Activated CD4-positive, alpha-beta T cell treated with anti-CD3 and anti-CD28 coated beads for 48 hours (primary cell): Measurements from ENCODE around the gene LBP.
"Not testable (repeated sequence)": the region's sequence is repeated elsewhere in the genome, so short reads cannot be mapped to it uniquely, and the experiment has no call there.

Experiments
- DNase-seq: peaks from one replicate; pipeline ENCODE4 v3.0.0-alpha.2; 2020

Gene LBP

GRCh38 chr20:38405132-38405531 is 58.9 kb downstream of the LBP start:
- DNase-seq: no peak

GRCh38 chr20:38406476-38406875 is 60.2 kb downstream of the LBP start:
- DNase-seq: no peak

GRCh38 chr20:38407321-38407720 is 61.0 kb downstream of the LBP start:
- no peak for DNase-seq

- not testable (repeated sequence) for DNase-seq
These were observed 61.5 kb downstream of the LBP start for GRCh38 chr20:38407822-38408221.

GRCh38 chr20:38412877-38413577 is 66.7 kb downstream of the LBP start:
- no peak for DNase-seq

GRCh38 chr20:38414769-38415450 is 68.6 kb downstream of the LBP start:
- no peak for DNase-seq

GRCh38 chr20:38418509-38419204 is 72.4 kb downstream of the LBP start:
- no peak for DNase-seq

GRCh38 chr20:38420388-38421085 is 74.3 kb downstream of the LBP start:
- DNase-seq: no peak

GRCh38 chr20:38421915-38422314 is 75.6 kb downstream of the LBP start:
- no peak for DNase-seq

DNA sequence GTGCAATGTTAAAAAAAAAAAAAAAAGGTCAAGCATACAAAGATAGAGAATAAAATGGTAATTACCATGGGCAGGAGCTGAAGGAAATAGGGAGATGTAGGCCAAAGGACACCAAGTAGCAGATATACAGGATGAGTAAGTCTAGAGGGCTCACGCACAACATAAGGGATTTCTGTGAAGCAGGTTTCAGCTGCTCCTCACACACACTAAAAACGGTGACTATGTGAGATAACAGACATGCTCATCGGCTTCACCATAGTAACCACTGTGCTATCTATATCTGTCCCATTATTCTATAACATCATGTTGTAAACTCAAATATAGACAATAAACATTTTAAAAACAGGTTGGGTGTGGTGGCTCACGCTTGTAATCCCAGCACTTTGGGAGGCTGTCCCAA is 77.3 kb downstream of the LBP start:
- no peak for DNase-seq

- DNase-seq: no peak
These were observed 78.1 kb downstream of the LBP start for GRCh38 chr20:38424401-38424800.

- DNase-seq: peak; percentile 58
These were observed 80.0 kb downstream of the LBP start for GRCh38 chr20:38426006-38426897.
